Vagina (tissue), 2 donors: ENCODE measurements around the gene ASB6.

Experiments
- CTCF ChIP-seq, 3 experiments: fragments of 450-650 bp in 2 of 3; fragments of 200-600 bp in 1 of 3; sonication (generic) in 1 of 3; IDR thresholded peaks; one replicate each; pipeline ENCODE4 v1.5.1; 2017 to 2019; ENCODE audit warnings: antibody characterized with exemption in 3 of 3, mild to moderate bottlenecking in 2 of 3, moderate library complexity in 2 of 3
- POLR2AphosphoS5 ChIP-seq, 2 donors: sonication (generic); formaldehyde crosslinking; IDR thresholded peaks; one replicate each; pipeline ENCODE4 v1.9.0; 2017; ENCODE audit warnings: antibody characterized with exemption in 2 of 2, mild to moderate bottlenecking in 2 of 2, low read depth in 1 of 2; ENCODE audit not compliant: insufficient read depth in 1 of 2

GRCh38 chr9:129682381-129682780, 40.4 kb upstream of the ASB6 start:
- TF ChIP-seq CTCF (IDR thresholded peaks at IDR 0.05) (no peak), POLR2AphosphoS5 (IDR thresholded peaks at IDR 0.05; ENCODE audit: insufficient read depth in 1 of 2, low read depth in 1 of 2) (no peak)
